Type B pancreatic cell (in vitro differentiated cells): ENCODE results near the gene PAAF1. TPM values are rescaled to one million over a fixed set of nuclear protein-coding genes. Genes with fewer than 3 reads are reported as not detected.
A peak's percentile ranks its signal among the peaks of the same experiment; 100 is the strongest.

Source experiments
- DNase-seq: peaks from one replicate; pipeline ENCODE4 v3.0.0; 2021; ENCODE audit warnings: mixed read lengths; ENCODE audit not compliant: unreplicated experiment; ENCODE audit errors: extremely low spot score
- H3K27ac Mint-ChIP-seq: 2 replicates; pipeline ENCODE4 v1.8.0; 2021; ENCODE audit warnings: mild to moderate bottlenecking, mixed read lengths
- H3K27me3 Mint-ChIP-seq: 2 replicates; pipeline ENCODE4 v1.8.0; 2021; ENCODE audit warnings: mixed read lengths
- H3K36me3 Mint-ChIP-seq: 2 replicates; pipeline ENCODE4 v1.8.0; 2021; ENCODE audit warnings: mixed read lengths
- H3K4me1 Mint-ChIP-seq: one replicate; pipeline ENCODE4 v1.8.0; 2021; ENCODE audit warnings: mixed read lengths; ENCODE audit not compliant: unreplicated experiment
- H3K4me3 Mint-ChIP-seq: 2 replicates; pipeline ENCODE4 v1.8.0; 2021; ENCODE audit warnings: mild to moderate bottlenecking, mixed read lengths
- H3K9me3 Mint-ChIP-seq: 2 replicates; pipeline ENCODE4 v1.8.0; 2021; ENCODE audit warnings: mixed read lengths
- total RNA-seq: library from RNA; stranded (reverse); gene quantifications from 2 replicates; pipeline ENCODE4 v1.2.1, GENCODE V29; 2021; ENCODE audit warnings: low replicate concordance
- TF ChIP-seq, protein P1 (sequence below): fragments of 200-600 bp; sonication (generic); conservative IDR thresholded peaks from 2 replicates; pipeline ENCODE4 v1.5.0; 2021; ENCODE audit warnings: antibody characterized with exemption, mild to moderate bottlenecking

PAAF1 gene
- total RNA-seq, 1 donor from 2014 or later = 30.7 TPM

GRCh38 chr11:73945396-73945795 lies 68.6 kb downstream of the PAAF1 start:
- TF ChIP-seq, protein P1, sequence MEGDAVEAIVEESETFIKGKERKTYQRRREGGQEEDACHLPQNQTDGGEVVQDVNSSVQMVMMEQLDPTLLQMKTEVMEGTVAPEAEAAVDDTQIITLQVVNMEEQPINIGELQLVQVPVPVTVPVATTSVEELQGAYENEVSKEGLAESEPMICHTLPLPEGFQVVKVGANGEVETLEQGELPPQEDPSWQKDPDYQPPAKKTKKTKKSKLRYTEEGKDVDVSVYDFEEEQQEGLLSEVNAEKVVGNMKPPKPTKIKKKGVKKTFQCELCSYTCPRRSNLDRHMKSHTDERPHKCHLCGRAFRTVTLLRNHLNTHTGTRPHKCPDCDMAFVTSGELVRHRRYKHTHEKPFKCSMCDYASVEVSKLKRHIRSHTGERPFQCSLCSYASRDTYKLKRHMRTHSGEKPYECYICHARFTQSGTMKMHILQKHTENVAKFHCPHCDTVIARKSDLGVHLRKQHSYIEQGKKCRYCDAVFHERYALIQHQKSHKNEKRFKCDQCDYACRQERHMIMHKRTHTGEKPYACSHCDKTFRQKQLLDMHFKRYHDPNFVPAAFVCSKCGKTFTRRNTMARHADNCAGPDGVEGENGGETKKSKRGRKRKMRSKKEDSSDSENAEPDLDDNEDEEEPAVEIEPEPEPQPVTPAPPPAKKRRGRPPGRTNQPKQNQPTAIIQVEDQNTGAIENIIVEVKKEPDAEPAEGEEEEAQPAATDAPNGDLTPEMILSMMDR = no peak
- no peaks in the 10 kb centered on the region for H3K27me3 Mint-ChIP-seq
- no peaks in the 10 kb centered on the region for H3K4me1 Mint-ChIP-seq
- H3K4me3 Mint-ChIP-seq = no peak overlapping the region
- peaks cover 6% of the 10 kb centered on the region for H3K9me3 Mint-ChIP-seq
- DNase-seq = no peak
- no peaks in the 10 kb centered on the region for H3K36me3 Mint-ChIP-seq
- H3K27ac Mint-ChIP-seq = no peak overlapping the region

DNA sequence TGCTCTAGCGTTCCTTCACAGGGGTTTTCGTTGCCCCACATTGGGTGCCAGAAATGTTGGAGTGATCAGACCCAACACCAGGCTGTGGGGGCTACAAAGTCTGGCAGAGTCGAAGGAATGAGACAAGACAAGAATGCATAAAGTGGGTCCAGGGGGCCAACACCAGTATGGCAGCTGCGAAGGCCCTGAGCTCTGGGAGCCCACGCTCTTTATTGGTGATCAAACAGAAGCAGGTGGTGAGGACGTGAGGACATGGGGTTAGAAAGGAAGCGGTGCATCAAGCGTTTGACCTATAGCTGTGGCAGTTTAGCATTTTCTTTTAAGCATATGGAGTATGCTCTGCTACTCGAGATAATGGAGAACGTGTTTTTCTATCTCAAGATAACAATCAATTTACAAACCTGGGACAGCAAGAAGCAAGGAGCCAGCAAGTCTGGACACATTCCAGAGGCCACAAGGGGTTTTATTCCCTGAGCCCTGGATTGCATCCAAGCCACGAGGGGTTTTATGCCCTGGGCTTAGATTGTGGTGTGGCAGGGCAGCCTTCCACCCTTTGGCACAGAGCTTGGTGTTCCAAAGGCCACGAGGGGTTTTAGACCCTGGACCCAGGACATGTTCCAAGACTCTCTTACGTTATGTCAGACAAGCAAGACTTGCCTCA lies 70.1 kb downstream of the PAAF1 start:
- Mint-ChIP-seq H3K4me1 (no peaks in the 10 kb centered on the region), H3K4me3 (no peak overlapping the region), H3K9me3 (peaks cover 6% of the 10 kb centered on the region), H3K36me3 (no peaks in the 10 kb centered on the region), H3K27me3 (no peaks in the 10 kb centered on the region), H3K27ac (no peak overlapping the region)
- DNase-seq = no peak
- TF ChIP-seq, protein P1 = no peak

GRCh38 chr11:73949246-73949645 lies 72.4 kb downstream of the PAAF1 start:
- Mint-ChIP-seq H3K36me3 (no peaks in the 10 kb centered on the region), H3K4me3 (peak overlapping the region; percentile 48), H3K27ac (no peak overlapping the region), H3K27me3 (no peaks in the 10 kb centered on the region), H3K4me1 (no peaks in the 10 kb centered on the region), H3K9me3 (peaks cover 6% of the 10 kb centered on the region)
- no peak for DNase-seq
- TF ChIP-seq, protein P1 = no peak

- Mint-ChIP-seq H3K27me3 (no peaks in the 10 kb centered on the region), H3K27ac (no peak overlapping the region), H3K9me3 (peaks cover 6% of the 10 kb centered on the region), H3K4me3 (no peak overlapping the region), H3K4me1 (no peaks in the 10 kb centered on the region), H3K36me3 (no peaks in the 10 kb centered on the region)
- TF ChIP-seq, protein P1 = no peak
- no peak for DNase-seq
These were observed 73.1 kb downstream of the PAAF1 start for GRCh38 chr11:73949912-73950311.

GRCh38 chr11:73950869-73951710 lies 74.3 kb downstream of the PAAF1 start, which contains the start of gene DNAJB13:
Gene DNAJB13, plus strand, starts transcription at chr11:73951026. Its CDS starts 44 bp downstream, at chr11:73951070.
- Mint-ChIP-seq H3K36me3 (no peaks in the 10 kb centered on the region), H3K4me1 (no peaks in the 10 kb centered on the region), H3K9me3 (peaks cover 6% of the 10 kb centered on the region), H3K27ac (no peak within 1 kb of the TSS), H3K4me3 (no peak within 1 kb of the TSS), H3K27me3 (no peaks in the 10 kb centered on the region)
- no peak for DNase-seq
- TF ChIP-seq, protein P1 = no peak
